H1 (cell line): Measurements from ENCODE around the gene SCN3A. TPM values are rescaled to one million over a fixed set of nuclear protein-coding genes. Genes with fewer than 3 reads are reported as not detected.

Experiments used
- CTCF ChIA-PET: fragments of 300-600 bp; sonication (Branson Sonifier 250); formaldehyde crosslinking; loops from one replicate; lab custom pipeline; 2021; ENCODE audit not compliant: partially characterized antibody; lab: Charles Lee
- POLR2A ChIA-PET: fragments of 300-600 bp; sonication (Branson Sonifier 250); formaldehyde crosslinking; loops from one replicate; lab custom pipeline; 2021; ENCODE audit warnings: inconsistent platforms; ENCODE audit not compliant: partially characterized antibody; lab: Charles Lee
- DNase-seq, 2 experiments: peaks; one replicate each; pipeline versions ENCODE4 v3.0.0 to v3.0.0-alpha.2; 2010 to 2022; ENCODE audit warnings: low spot score in 2 of 2, low read depth in 1 of 2, mixed read lengths in 1 of 2
- FAIRE-seq: peaks from 2 replicates; lab custom pipeline; 2011; peaks lifted over from hg19 to GRCh38; lab: Jason Lieb, UNC
- H2AFZ ChIP-seq: 2 replicates; pipeline ENCODE4 v1.8.1; 2012; ENCODE audit warnings: low read length, inconsistent platforms
- H2AK5ac ChIP-seq: 2 replicates; pipeline ENCODE4 v1.6.1; 2013; ENCODE audit warnings: low read depth, low read length
- H2BK120ac ChIP-seq: replicated peaks from 2 replicates; pipeline ENCODE3; 2013; ENCODE audit warnings: low read depth, low read length, inconsistent platforms
- H2BK12ac ChIP-seq: 2 replicates; pipeline ENCODE4 v1.6.1; 2013; ENCODE audit warnings: low read depth, low read length
- H2BK15ac ChIP-seq: 2 replicates; pipeline ENCODE4 v1.6.1; 2013; ENCODE audit warnings: low read length
- H2BK20ac ChIP-seq: 2 replicates; pipeline ENCODE4 v1.6.1; 2013; ENCODE audit warnings: low read length
- H2BK5ac ChIP-seq: 2 replicates; pipeline ENCODE4 v1.6.1; 2013; ENCODE audit warnings: low read depth, low read length
- H3K14ac ChIP-seq: 2 replicates; pipeline ENCODE4 v1.6.1; 2013; ENCODE audit warnings: inconsistent platforms; ENCODE audit not compliant: insufficient read length
- H3K18ac ChIP-seq: 2 replicates; pipeline ENCODE4 v1.6.1; 2013; ENCODE audit warnings: low read length; ENCODE audit errors: extremely low read depth
- H3K23ac ChIP-seq: 2 replicates; pipeline ENCODE4 v1.6.1; 2013; ENCODE audit warnings: inconsistent platforms; ENCODE audit not compliant: insufficient read length
- H3K23me2 ChIP-seq: 2 replicates; pipeline ENCODE4 v1.6.1; 2013; ENCODE audit warnings: low read depth, low read length
- H3K27ac ChIP-seq: 2 replicates; pipeline ENCODE4 v1.6.1; 2011; ENCODE audit warnings: low read depth, low read length, inconsistent platforms
- H3K27me3 ChIP-seq, 4 experiments: replicated peaks in 1 of 4; 1 replicate in 1 of 4; 2 replicates in 3 of 4; pipeline versions ENCODE4 v1.6.1 to v1.8.1; 2011 to 2013; ENCODE audit warnings: low read length in 3 of 4, mild to moderate bottlenecking in 3 of 4, inconsistent platforms in 2 of 4, mixed read lengths in 2 of 4, moderate library complexity in 1 of 4; ENCODE audit not compliant: control insufficient read depth in 3 of 4, insufficient read depth in 3 of 4; ENCODE audit errors: extremely low read depth in 1 of 4
- H3K36me3 ChIP-seq, 4 experiments: 2 replicates each; pipeline versions ENCODE4 v1.6.1 to v1.8.1; 2011 to 2013; ENCODE audit warnings: mild to moderate bottlenecking in 4 of 4, low read length in 3 of 4, moderate library complexity in 2 of 4, control low read depth in 1 of 4, inconsistent platforms in 1 of 4; ENCODE audit not compliant: insufficient read depth in 4 of 4, control insufficient read depth in 2 of 4
- H3K4ac ChIP-seq: replicated peaks from 2 replicates; pipeline ENCODE3; 2013; ENCODE audit warnings: low read length, low read depth, mixed read lengths, inconsistent platforms; ENCODE audit not compliant: insufficient read length
- H3K4me1 ChIP-seq, 4 experiments: replicated peaks in 1 of 4; 1 replicate in 1 of 4; 2 replicates in 3 of 4; pipeline versions ENCODE4 v1.6.1 to v1.8.1; 2011 to 2013; ENCODE audit warnings: low read length in 3 of 4, inconsistent platforms in 2 of 4, mixed read lengths in 1 of 4; ENCODE audit not compliant: insufficient read depth in 4 of 4, control insufficient read depth in 3 of 4
- H3K4me2 ChIP-seq, 2 experiments: 2 replicates each; pipeline versions ENCODE4 v1.6.1 to v1.8.1; 2011 to 2013; ENCODE audit warnings: low read depth in 2 of 2, low read length in 2 of 2, control low read depth in 1 of 2, inconsistent platforms in 1 of 2, mild to moderate bottlenecking in 1 of 2; ENCODE audit not compliant: insufficient read depth in 1 of 2
- H3K4me3 ChIP-seq, 4 experiments: fragments of 200-600, 300-600 bp in 1 of 4; sonication (generic), shearing (Covaris generic), sonication (Bioruptor Twin) in 1 of 4; 2 replicates each; pipeline versions ENCODE4 v1.5.1 to v1.8.1; 2011 to 2016; ENCODE audit warnings: low read length in 4 of 4, low read depth in 3 of 4, control low read depth in 2 of 4, inconsistent platforms in 2 of 4, mild to moderate bottlenecking in 2 of 4, mixed read lengths in 1 of 4, moderate library complexity in 1 of 4; ENCODE audit not compliant: insufficient read depth in 2 of 4; ENCODE audit errors: extremely low read depth in 1 of 4
- H3K56ac ChIP-seq: replicated peaks from 2 replicates; pipeline ENCODE3; 2013; ENCODE audit warnings: low read depth, mild to moderate bottlenecking, mixed read lengths, low read length, inconsistent platforms; ENCODE audit not compliant: insufficient read length
- H3K79me1 ChIP-seq: 2 replicates; pipeline ENCODE4 v1.6.1; 2013; ENCODE audit warnings: low read depth, low read length, control low read depth
- H3K79me2 ChIP-seq, 2 experiments: 2 replicates each; pipeline versions ENCODE4 v1.6.1 to v1.8.1; 2012 to 2013; ENCODE audit warnings: low read length in 2 of 2, mild to moderate bottlenecking in 2 of 2, inconsistent platforms in 1 of 2; ENCODE audit not compliant: insufficient read depth in 2 of 2, control insufficient read depth in 1 of 2
- H3K9ac ChIP-seq, 4 experiments: replicated peaks in 1 of 4; 1 replicate in 1 of 4; 2 replicates in 3 of 4; pipeline versions ENCODE4 v1.6.1 to v1.8.1; 2011 to 2013; ENCODE audit warnings: low read depth in 3 of 4, low read length in 3 of 4, control low read depth in 2 of 4, mild to moderate bottlenecking in 2 of 4, moderate library complexity in 2 of 4, inconsistent platforms in 1 of 4; ENCODE audit errors: extremely low read depth in 1 of 4
- H3K9me3 ChIP-seq, 2 experiments: 2 replicates each; pipeline versions ENCODE4 v1.6.1 to v1.8.1; 2012 to 2013; ENCODE audit warnings: mild to moderate bottlenecking in 2 of 2, moderate library complexity in 2 of 2, control low read depth in 1 of 2, inconsistent platforms in 1 of 2, low read depth in 1 of 2, low read length in 1 of 2, mixed read lengths in 1 of 2; ENCODE audit not compliant: insufficient read depth in 2 of 2
- H4K20me1 ChIP-seq, 2 experiments: replicated peaks in 1 of 2; 2 replicates each; pipeline versions ENCODE3 to v1.8.1; 2011 to 2013; ENCODE audit warnings: inconsistent platforms in 2 of 2, low read length in 2 of 2, mild to moderate bottlenecking in 1 of 2; ENCODE audit not compliant: insufficient read depth in 2 of 2, control insufficient read depth in 1 of 2
- H4K5ac ChIP-seq: 2 replicates; pipeline ENCODE4 v1.6.1; 2013; ENCODE audit warnings: low read length, low read depth, mixed read lengths, inconsistent platforms; ENCODE audit not compliant: insufficient read length
- H4K8ac ChIP-seq: 2 replicates; pipeline ENCODE4 v1.8.0; 2013; ENCODE audit warnings: mild to moderate bottlenecking, moderate library complexity, low read length, inconsistent platforms; ENCODE audit not compliant: insufficient read depth; ENCODE audit errors: extremely low read depth
- H4K91ac ChIP-seq: replicated peaks from 2 replicates; pipeline ENCODE3; 2013; ENCODE audit warnings: low read length, mixed read lengths, inconsistent platforms; ENCODE audit not compliant: insufficient read length
- ASH2L ChIP-seq: fragments of 200-600, 300-600 bp; sonication (generic); IDR thresholded peaks from one replicate; pipeline ENCODE4 v1.7.1; 2017; ENCODE audit warnings: low read length
- BCL11A ChIP-seq, 2 experiments: IDR thresholded peaks; one replicate each; pipeline ENCODE4 v1.6.1; 2011; ENCODE audit warnings: low read depth in 2 of 2, low read length in 2 of 2, mild to moderate bottlenecking in 2 of 2
- CHD1 ChIP-seq: IDR thresholded peaks from 2 replicates; pipeline ENCODE4 v1.6.1; 2012; ENCODE audit warnings: low read depth, low read length, improper control_type of control experiment
- EZH2 ChIP-seq: fragments of 200-600 bp; sonication (generic); IDR thresholded peaks from 2 replicates; pipeline ENCODE4 v1.7.1; 2012; ENCODE audit warnings: low read depth, mild to moderate bottlenecking, moderate library complexity, low read length, inconsistent platforms; ENCODE audit not compliant: severe bottlenecking
- FOSL1 ChIP-seq: IDR thresholded peaks from 2 replicates; pipeline ENCODE4 v1.6.1; 2011; ENCODE audit warnings: mild to moderate bottlenecking, low read depth, low read length, moderate library complexity; ENCODE audit not compliant: insufficient read depth
- JUND ChIP-seq: IDR thresholded peaks from 2 replicates; pipeline ENCODE4 v1.6.1; 2011; ENCODE audit warnings: mild to moderate bottlenecking, improper control_type of control experiment, low read length
- RNF2 ChIP-seq: fragments of 200-900, 300-1000 bp; sonication (generic); IDR thresholded peaks from 2 replicates; pipeline ENCODE4 v1.7.1; 2016; ENCODE audit warnings: borderline replicate concordance, low read depth, mild to moderate bottlenecking, antibody characterized with exemption, low read length; ENCODE audit not compliant: poor library complexity, severe bottlenecking; ENCODE audit errors: missing control alignments
- RXRA ChIP-seq: IDR thresholded peaks from 2 replicates; pipeline ENCODE4 v1.6.1; 2011; ENCODE audit warnings: low read depth, mild to moderate bottlenecking, low read length, moderate library complexity; ENCODE audit not compliant: insufficient read depth
- SAP30 ChIP-seq: fragments of 300-600 bp; sonication (generic); IDR thresholded peaks from 2 replicates; pipeline ENCODE4 v1.7.1; 2012; ENCODE audit warnings: low read length, moderate library complexity, mild to moderate bottlenecking, inconsistent platforms; ENCODE audit not compliant: insufficient read depth, insufficient replicate concordance
- WGBS, 2 experiments: shearing (Covaris generic) in 1 of 2; methylation state at CpG; one replicate each; pipeline versions ENCODE4 v1.1.6 to v1.1.7; 2013 to 2015; ENCODE audit warnings: low lambda C conversion rate in 2 of 2, mixed read lengths in 2 of 2, inconsistent platforms in 1 of 2, low coverage in 1 of 2, missing lambda C conversion rate in 1 of 2; ENCODE audit not compliant: insufficient replicate concordance in 2 of 2, insufficient coverage in 1 of 2, insufficient read length in 1 of 2; ENCODE audit errors: extremely low coverage in 1 of 2, missing lambda C conversion rate in 1 of 2; 5-methylcytosine and 5-hydroxymethylcytosine counted together
- polyA plus RNA-seq, 7 experiments: library from polyadenylated mRNA; depleted of rRNA in 3 of 7; stranded (reverse) in 5 of 7; unstranded in 2 of 7; fragments of >200 nt in 5 of 7; fragments of 200-250 nt in 2 of 7; gene quantifications; 1 replicate in 5 of 7; 2 replicates in 1 of 7; 4 replicates in 1 of 7; pipeline versions ENCODE4 v1.2.1 to v1.2.3, GENCODE V29; 2011 to 2013; ENCODE audit warnings: missing spikeins in 2 of 7, mixed read lengths in 2 of 7
- total RNA-seq: library from RNA; stranded (reverse); fragmentation: NEBNext Ultra II Directional; extraction: Animal tissue kit (Norgen Biotek cat#: 25700); gene quantifications from 2 replicates; pipeline ENCODE4 v1.2.1, GENCODE V29; 2021
- TF ChIP-seq, protein P1 (sequence below): IDR thresholded peaks from 2 replicates; pipeline ENCODE4 v1.6.1; 2012; ENCODE audit warnings: low read length, inconsistent platforms

The SCN3A gene
- total and polyA plus RNA-seq, 2 of the 8 experiments (the other 6 are each of a cell fraction or from before 2014, with no cell fraction given), result 0.02 TPM; not detected in 1

DNA sequence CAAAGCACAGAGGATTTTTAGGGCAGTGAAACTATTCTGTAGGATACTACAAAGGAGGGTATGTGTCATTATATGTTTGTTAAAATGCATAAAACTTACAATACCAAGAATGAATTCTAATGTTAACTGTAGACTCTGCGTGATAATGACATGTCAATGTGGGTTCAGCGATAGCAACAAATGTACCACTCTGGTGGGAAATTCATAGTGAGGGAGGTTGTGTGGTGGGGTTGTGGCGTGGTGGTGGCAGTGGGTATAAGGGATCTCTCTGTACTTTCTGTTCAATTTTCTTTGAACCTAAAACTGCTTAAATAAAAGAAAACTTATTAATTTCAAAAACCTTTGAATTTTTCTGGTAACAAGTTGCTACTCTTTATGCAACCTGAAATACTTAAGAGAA, 149.2 kb downstream of the SCN3A start:
- Histone ChIP-seq H3K14ac (no peak overlapping the region), H2AK5ac (no peak overlapping the region), H3K56ac (no peak overlapping the region), H4K20me1 (no peaks in the 10 kb centered on the region), H3K79me2 (no peaks in the 10 kb centered on the region), H3K4ac (no peak overlapping the region), H3K4me2 (no peak overlapping the region), H3K9ac (no peak overlapping the region), H3K18ac (no peak overlapping the region), H3K36me3 (no peaks in the 10 kb centered on the region), H4K5ac (no peak overlapping the region), H2BK120ac (no peak overlapping the region), H2BK15ac (no peak overlapping the region), H2BK5ac (no peak overlapping the region), H3K9me3 (no peaks in the 10 kb centered on the region), H4K8ac (no peak overlapping the region), H2BK20ac (no peak overlapping the region), H2AFZ (no peak overlapping the region), H3K4me3 (no peak overlapping the region), H3K27ac (no peak overlapping the region)
- no peak for DNase-seq
- CTCF ChIA-PET, result no interaction called here
- FAIRE-seq, result no peak
- no peak for TF ChIP-seq BCL11A (IDR thresholded peaks at IDR 0.05; ENCODE audit: low read depth in 2 of 2, low read length in 2 of 2)
- TF ChIP-seq JUND, result no peak
- no peak for TF ChIP-seq SAP30
- no peak for TF ChIP-seq RNF2
- no peak for TF ChIP-seq CHD1
- no peak for TF ChIP-seq RXRA
- TF ChIP-seq ASH2L, result no peak
- no peak for TF ChIP-seq EZH2
- no peak for TF ChIP-seq FOSL1
- TF ChIP-seq, protein P1, sequence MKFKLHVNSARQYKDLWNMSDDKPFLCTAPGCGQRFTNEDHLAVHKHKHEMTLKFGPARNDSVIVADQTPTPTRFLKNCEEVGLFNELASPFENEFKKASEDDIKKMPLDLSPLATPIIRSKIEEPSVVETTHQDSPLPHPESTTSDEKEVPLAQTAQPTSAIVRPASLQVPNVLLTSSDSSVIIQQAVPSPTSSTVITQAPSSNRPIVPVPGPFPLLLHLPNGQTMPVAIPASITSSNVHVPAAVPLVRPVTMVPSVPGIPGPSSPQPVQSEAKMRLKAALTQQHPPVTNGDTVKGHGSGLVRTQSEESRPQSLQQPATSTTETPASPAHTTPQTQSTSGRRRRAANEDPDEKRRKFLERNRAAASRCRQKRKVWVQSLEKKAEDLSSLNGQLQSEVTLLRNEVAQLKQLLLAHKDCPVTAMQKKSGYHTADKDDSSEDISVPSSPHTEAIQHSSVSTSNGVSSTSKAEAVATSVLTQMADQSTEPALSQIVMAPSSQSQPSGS, result no peak
- TF ChIP-seq, all 59 proteins: peak for 0
- Histone ChIP-seq H3K23ac (no peak overlapping the region), H3K23me2 (no peaks in the 10 kb centered on the region), H3K27me3 (no peaks in the 10 kb centered on the region), H3K4me1 (no peaks in the 10 kb centered on the region), H2BK12ac (no peak overlapping the region), H3K79me1 (no peaks in the 10 kb centered on the region), H4K91ac (no peak overlapping the region)
- WGBS, 2 experiments, result 93% methylated on average over 3 of the region's 3 CpGs; no CpG with 5 or more reads in 1 of the 2 experiments
- POLR2A ChIA-PET, result no interaction called here
